Fibroblast of the aortic adventitia (primary cell): Measurements from ENCODE around the gene ZNRF3. TPM values are rescaled to one million over a fixed set of nuclear protein-coding genes. Genes with fewer than 3 reads are reported as not detected.

Source experiments
- DNase-seq: peaks from one replicate; pipeline ENCODE4 v3.0.0-alpha.2; 2010; ENCODE audit warnings: low read depth
- H3K4me3 ChIP-seq: 2 replicates; pipeline ENCODE4 v1.5.1; 2011; ENCODE audit warnings: low read depth, mild to moderate bottlenecking, control low read depth, low read length, moderate library complexity
- small RNA-seq: library from RNA; depleted of rRNA; stranded (forward); fragments of <200 nt; gene quantifications from one replicate; pipeline ENCODE3, GENCODE V24; 2012
- total RNA-seq: library from RNA; depleted of rRNA; stranded (reverse); fragments of >200 nt; gene quantifications from 2 replicates; pipeline ENCODE4 v1.2.3, GENCODE V29; 2012; ENCODE audit warnings: low replicate concordance
- TF ChIP-seq, protein P1 (sequence below): IDR thresholded peaks from 2 replicates; pipeline ENCODE4 v1.5.1; 2011; ENCODE audit warnings: mild to moderate bottlenecking, low read length, control low read depth, inconsistent platforms; ENCODE audit not compliant: insufficient read depth

The ZNRF3 gene
- total RNA-seq, 1 donor: 4.4 TPM

DNA sequence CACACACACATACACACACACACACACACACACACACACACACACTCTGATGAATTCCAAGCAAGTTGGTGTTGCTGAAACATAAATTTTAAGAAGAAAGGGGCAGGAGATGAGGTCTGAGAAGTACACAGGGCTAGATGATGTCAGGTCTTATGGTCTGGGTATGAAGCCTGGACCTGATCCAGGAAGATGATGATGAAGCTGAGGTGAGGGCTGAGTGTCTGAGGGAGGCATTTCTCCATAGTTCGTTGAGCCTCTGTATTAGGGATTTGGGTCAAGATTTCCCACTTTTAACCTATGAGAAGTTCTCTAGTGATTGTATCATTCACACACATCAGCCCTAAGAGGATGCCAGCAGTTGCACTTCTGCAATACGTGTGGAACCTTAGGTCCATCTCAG, 222.1 kb downstream of the ZNRF3 start:
- TF ChIP-seq, protein P1, sequence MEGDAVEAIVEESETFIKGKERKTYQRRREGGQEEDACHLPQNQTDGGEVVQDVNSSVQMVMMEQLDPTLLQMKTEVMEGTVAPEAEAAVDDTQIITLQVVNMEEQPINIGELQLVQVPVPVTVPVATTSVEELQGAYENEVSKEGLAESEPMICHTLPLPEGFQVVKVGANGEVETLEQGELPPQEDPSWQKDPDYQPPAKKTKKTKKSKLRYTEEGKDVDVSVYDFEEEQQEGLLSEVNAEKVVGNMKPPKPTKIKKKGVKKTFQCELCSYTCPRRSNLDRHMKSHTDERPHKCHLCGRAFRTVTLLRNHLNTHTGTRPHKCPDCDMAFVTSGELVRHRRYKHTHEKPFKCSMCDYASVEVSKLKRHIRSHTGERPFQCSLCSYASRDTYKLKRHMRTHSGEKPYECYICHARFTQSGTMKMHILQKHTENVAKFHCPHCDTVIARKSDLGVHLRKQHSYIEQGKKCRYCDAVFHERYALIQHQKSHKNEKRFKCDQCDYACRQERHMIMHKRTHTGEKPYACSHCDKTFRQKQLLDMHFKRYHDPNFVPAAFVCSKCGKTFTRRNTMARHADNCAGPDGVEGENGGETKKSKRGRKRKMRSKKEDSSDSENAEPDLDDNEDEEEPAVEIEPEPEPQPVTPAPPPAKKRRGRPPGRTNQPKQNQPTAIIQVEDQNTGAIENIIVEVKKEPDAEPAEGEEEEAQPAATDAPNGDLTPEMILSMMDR: no peak
- H3K4me3 ChIP-seq: no peak overlapping the region
- DNase-seq: no peak

DNA sequence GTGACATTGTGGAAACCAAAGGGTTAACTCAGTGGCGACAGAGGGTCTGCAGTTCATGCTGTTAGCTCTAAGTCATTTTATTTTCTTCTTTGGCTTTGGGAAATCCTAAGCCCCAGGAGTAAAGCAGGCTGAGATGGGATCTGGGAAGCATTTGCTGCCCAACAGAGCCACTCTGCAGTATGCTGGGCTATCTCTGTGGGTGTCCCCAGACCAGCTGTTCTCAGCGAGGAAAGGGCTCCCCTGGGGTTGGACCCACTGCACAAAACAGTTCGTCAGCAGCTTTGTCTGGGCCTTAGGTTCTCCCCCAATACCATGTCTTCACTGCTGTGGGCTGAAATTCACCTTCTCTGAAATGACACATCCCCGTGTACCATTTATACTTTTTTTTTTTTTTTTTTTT, 223.5 kb downstream of the ZNRF3 start:
- TF ChIP-seq, protein P1: no peak
- no peak overlapping the region for H3K4me3 ChIP-seq
- no peak for DNase-seq

Small RNA genes within 50 kb of the gene (small RNA-seq; reads per million reads assigned to genes)
- not detected for gene Z93930.1

Other genes with a start within 250 kb of the ZNRF3 start
- gene TTC28, start 203.7 kb upstream of the ZNRF3 start, total RNA-seq: 37.5 and 55.8 TPM in 2 replicates
- gene CHEK2, start 141.8 kb upstream of the ZNRF3 start, total RNA-seq: 17.1 and 22.2 TPM in 2 replicates
- 15.0 and 28.5 TPM in 2 replicates for gene HSCB, start 141.5 kb upstream of the ZNRF3 start, total RNA-seq
- 23.0 and 38.3 TPM in 2 replicates for gene CCDC117, start 110.9 kb upstream of the ZNRF3 start, total RNA-seq
- gene XBP1, start 83.0 kb upstream of the ZNRF3 start, total RNA-seq: 111 and 228 TPM in 2 replicates
- not detected in 2 replicates for gene C22orf31, start 178.3 kb downstream of the ZNRF3 start, total RNA-seq
- gene KREMEN1, start 189.5 kb downstream of the ZNRF3 start, total RNA-seq: 2.5 and 5.7 TPM in 2 replicates